Spinal cord (tissue), 10 donors: ENCODE data around the gene ADARB2. TPM values are rescaled to one million over a fixed set of nuclear protein-coding genes. Genes with fewer than 3 reads are reported as not detected.
A peak's percentile ranks its signal among the peaks of the same experiment; 100 is the strongest.
"Not testable (repeated sequence)": the region's sequence is repeated elsewhere in the genome, so short reads cannot be mapped to it uniquely, and the experiment has no call there.

Experiments used
- DNase-seq, 6 donors: peaks; one replicate each; pipeline versions ENCODE4 v3.0.0 to v3.0.0-alpha.2; 2013 to 2015; ENCODE audit warnings: low spot score in 6 of 6, low read depth in 4 of 6
- H3K27ac ChIP-seq: one replicate; pipeline ENCODE4 v1.5.1; 2013; ENCODE audit warnings: low read depth, low read length, control low read depth
- H3K27me3 ChIP-seq: one replicate; pipeline ENCODE4 v1.6.1; 2013; ENCODE audit warnings: low read length; ENCODE audit not compliant: control insufficient read depth, insufficient read depth
- H3K36me3 ChIP-seq: one replicate; pipeline ENCODE4 v1.6.1; 2013; ENCODE audit warnings: low read length; ENCODE audit not compliant: control insufficient read depth, insufficient read depth
- H3K4me1 ChIP-seq: one replicate; pipeline ENCODE4 v1.6.1; 2013; ENCODE audit warnings: low read length; ENCODE audit not compliant: control insufficient read depth, insufficient read depth
- H3K4me3 ChIP-seq: one replicate; pipeline ENCODE4 v1.5.1; 2013; ENCODE audit warnings: low read depth, low read length, control low read depth
- H3K9me3 ChIP-seq: one replicate; pipeline ENCODE4 v1.6.1; 2013; ENCODE audit warnings: low read length; ENCODE audit not compliant: control insufficient read depth, insufficient read depth
- WGBS: methylation state at CpG from one replicate; pipeline ENCODE4 v1.1.5; 2013; ENCODE audit warnings: missing lambda C conversion rate; ENCODE audit not compliant: insufficient coverage; 5-methylcytosine and 5-hydroxymethylcytosine counted together
- polyA plus RNA-seq, 2 donors: library from polyadenylated mRNA; unstranded; fragments of 120-200 nt; gene quantifications; one replicate each; pipeline ENCODE4 v1.2.1, GENCODE V29; 2013; ENCODE audit not compliant: insufficient read length in 2 of 2
- total RNA-seq, 2 donors: library from RNA; depleted of rRNA in 1 of 2; stranded (reverse); fragments of 120-200 nt in 1 of 2; fragments of >200 nt in 1 of 2; gene quantifications; one replicate each; pipeline versions ENCODE4 v1.2.3 to v1.2.4, GENCODE V29; 2013 to 2014
- donor health status: healthy.

The ADARB2 gene
- total and polyA plus RNA-seq, 4 donors: 4.1 to 11.2 (median 8.3) TPM

- 59% methylated on average over 17 of the region's 23 CpGs for WGBS
- no peak overlapping the region for H3K27ac ChIP-seq
- no peaks in the 10 kb centered on the region for H3K36me3 ChIP-seq
- DNase-seq: no peak
- no peak overlapping the region for H3K4me3 ChIP-seq
- H3K4me1 ChIP-seq: peaks cover 30% of the 10 kb centered on the region
- H3K9me3 ChIP-seq: no peaks in the 10 kb centered on the region
- H3K27me3 ChIP-seq: no peaks in the 10 kb centered on the region
These were observed 274.2 kb downstream of the ADARB2 start for GRCh38 chr10:1462994-1463633.

DNA sequence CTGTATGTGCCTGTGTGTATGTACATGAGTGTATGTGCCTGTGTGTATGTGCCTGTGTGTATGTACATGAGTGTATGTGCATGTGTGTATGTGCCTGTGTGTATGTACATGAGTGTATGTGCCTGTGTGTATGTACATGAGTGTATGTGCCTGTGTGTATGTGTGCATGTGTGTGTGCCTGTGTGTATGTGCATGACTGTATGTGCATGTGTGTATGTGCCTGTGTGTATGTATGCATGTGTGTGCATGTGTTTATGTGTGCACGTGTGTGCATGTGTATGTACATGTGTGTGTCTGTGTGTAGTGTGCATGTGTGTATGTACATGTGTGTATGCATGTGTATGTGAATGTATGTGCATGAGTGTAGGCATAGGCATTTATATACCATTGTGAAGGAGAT lies 274.8 kb downstream of the ADARB2 start:
- no peak overlapping the region for H3K4me3 ChIP-seq
- no peaks in the 10 kb centered on the region for H3K36me3 ChIP-seq
- H3K27me3 ChIP-seq: no peaks in the 10 kb centered on the region
- H3K9me3 ChIP-seq: no peaks in the 10 kb centered on the region
- 93% methylated on average over 1 of the region's 1 CpG for WGBS
- DNase-seq: no peak
- H3K4me1 ChIP-seq: peaks cover 27% of the 10 kb centered on the region
- no peak overlapping the region for H3K27ac ChIP-seq

GRCh38 chr10:1462032-1462431 lies 275.3 kb downstream of the ADARB2 start:
- Histone ChIP-seq H3K27ac (no peak overlapping the region), H3K4me3 (no peak overlapping the region), H3K36me3 (no peaks in the 10 kb centered on the region), H3K4me1 (peaks cover 25% of the 10 kb centered on the region), H3K27me3 (no peaks in the 10 kb centered on the region), H3K9me3 (no peaks in the 10 kb centered on the region)
- DNase-seq: no peak
- 79% methylated on average over 4 of the region's 5 CpGs for WGBS

- no peak overlapping the region for H3K27ac ChIP-seq
- no peak overlapping the region for H3K4me3 ChIP-seq
- H3K27me3 ChIP-seq: no peaks in the 10 kb centered on the region
- peaks cover 20% of the 10 kb centered on the region for H3K4me1 ChIP-seq
- H3K36me3 ChIP-seq: no peaks in the 10 kb centered on the region
- no peaks in the 10 kb centered on the region for H3K9me3 ChIP-seq
- WGBS: 65% methylated on average over 5 of the region's 9 CpGs
- peak in 1 of 6 donors; percentile 40 for DNase-seq
These were observed 276.3 kb downstream of the ADARB2 start for GRCh38 chr10:1461016-1461415.

DNA sequence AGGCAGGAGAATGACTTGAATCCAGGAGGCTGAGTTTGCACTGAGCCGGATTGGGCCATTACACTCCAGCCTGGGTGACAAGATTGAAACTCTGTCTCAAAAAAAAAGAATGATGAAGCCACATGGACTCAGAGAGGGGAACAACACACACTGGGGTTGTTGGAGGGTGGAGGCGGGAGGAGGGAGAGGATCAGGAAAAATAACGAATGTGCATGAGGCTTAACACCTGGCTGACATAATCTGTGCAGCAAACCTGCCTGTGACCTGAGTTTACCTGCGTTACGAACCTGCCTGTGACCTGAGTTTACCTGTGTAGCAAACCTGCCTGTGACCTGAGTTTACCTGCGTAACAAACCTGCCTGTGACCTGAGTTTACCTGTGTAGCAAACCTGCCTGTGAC lies 277.7 kb downstream of the ADARB2 start:
- 56% methylated on average over 3 of the region's 6 CpGs for WGBS
- H3K4me1 ChIP-seq: not testable (repeated sequence)

DNA sequence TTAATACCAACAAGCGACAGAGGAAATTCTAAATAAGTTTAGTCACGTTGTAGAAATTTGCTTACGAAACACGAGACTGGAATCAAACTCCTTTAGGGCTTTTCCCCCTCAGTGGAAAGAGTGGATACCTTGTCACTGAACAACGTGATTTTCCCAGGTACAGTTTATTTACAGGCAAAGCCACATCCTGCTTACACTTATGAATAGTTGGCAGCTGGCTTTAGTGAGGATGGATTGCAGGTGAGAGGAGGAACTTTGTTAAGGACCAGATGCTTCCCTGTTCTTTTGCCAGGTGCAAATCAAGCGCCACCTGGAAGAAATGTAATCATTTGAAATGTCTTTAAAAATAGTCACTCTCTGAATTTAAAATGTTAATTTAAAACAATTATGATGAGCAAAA lies 282.4 kb downstream of the ADARB2 start:
- peaks cover 9% of the 10 kb centered on the region for H3K4me1 ChIP-seq
- no peaks in the 10 kb centered on the region for H3K9me3 ChIP-seq
- H3K36me3 ChIP-seq: no peaks in the 10 kb centered on the region
- 87% methylated on average over 4 of the region's 6 CpGs for WGBS
- H3K4me3 ChIP-seq: no peak overlapping the region
- H3K27ac ChIP-seq: no peak overlapping the region
- no peaks in the 10 kb centered on the region for H3K27me3 ChIP-seq
- DNase-seq: no peak

More for the DNA sequence above, 277.7 kb downstream of the ADARB2 start:
- H3K27me3 ChIP-seq, DNase-seq, H3K4me3 ChIP-seq, H3K9me3 ChIP-seq, H3K36me3 ChIP-seq, H3K27ac ChIP-seq: not testable (repeated sequence)

GRCh38 chr10:1454428-1454827 lies 282.9 kb downstream of the ADARB2 start:
- Histone ChIP-seq H3K4me1 (peaks cover 11% of the 10 kb centered on the region), H3K27ac (no peak overlapping the region), H3K4me3 (no peak overlapping the region), H3K9me3 (no peaks in the 10 kb centered on the region), H3K36me3 (no peaks in the 10 kb centered on the region), H3K27me3 (no peaks in the 10 kb centered on the region)
- WGBS: 79% methylated on average over 3 of the region's 6 CpGs
- DNase-seq: no peak

- H3K4me3 ChIP-seq: no peak overlapping the region
- no peak for DNase-seq
- H3K9me3 ChIP-seq: no peaks in the 10 kb centered on the region
- 78% methylated on average over 8 of the region's 8 CpGs for WGBS
- no peaks in the 10 kb centered on the region for H3K36me3 ChIP-seq
- H3K4me1 ChIP-seq: peaks cover 11% of the 10 kb centered on the region
- no peak overlapping the region for H3K27ac ChIP-seq
- no peaks in the 10 kb centered on the region for H3K27me3 ChIP-seq
These were observed 284.5 kb downstream of the ADARB2 start for GRCh38 chr10:1452777-1453176.

DNA sequence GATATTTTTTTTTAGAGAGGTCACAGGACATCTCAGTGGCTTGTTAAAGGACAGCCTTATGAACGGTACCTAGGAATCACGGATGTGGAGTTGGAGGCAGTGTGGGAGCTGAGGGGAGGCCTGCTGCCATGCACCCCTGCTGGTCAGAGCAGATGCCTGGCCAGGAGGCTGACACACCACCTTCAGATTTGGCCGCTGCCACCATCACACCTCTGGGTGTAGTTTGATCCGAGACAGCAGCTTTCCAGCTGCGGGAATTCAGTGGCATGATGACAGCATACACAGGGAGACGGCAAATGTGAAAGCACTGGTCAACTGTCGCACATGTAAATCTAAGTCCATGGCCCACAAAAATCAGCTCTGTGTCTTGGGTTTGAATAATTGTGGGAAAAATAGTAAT lies 285.4 kb downstream of the ADARB2 start:
- DNase-seq: no peak
- Histone ChIP-seq H3K27me3 (no peaks in the 10 kb centered on the region), H3K9me3 (no peaks in the 10 kb centered on the region), H3K4me3 (no peak overlapping the region), H3K27ac (no peak overlapping the region), H3K4me1 (peaks cover 11% of the 10 kb centered on the region), H3K36me3 (no peaks in the 10 kb centered on the region)
- 83% methylated on average over 4 of the region's 7 CpGs for WGBS

GRCh38 chr10:1451362-1451888 lies 285.9 kb downstream of the ADARB2 start:
- Histone ChIP-seq H3K9me3 (no peaks in the 10 kb centered on the region), H3K27ac (no peak overlapping the region), H3K4me3 (no peak overlapping the region), H3K36me3 (no peaks in the 10 kb centered on the region), H3K27me3 (no peaks in the 10 kb centered on the region), H3K4me1 (peaks cover 11% of the 10 kb centered on the region)
- 95% methylated on average over 4 of the region's 4 CpGs for WGBS
- no peak for DNase-seq
